K562 (cell line): Measurements from ENCODE around the gene ZNF197. TPM values are rescaled to one million over a fixed set of nuclear protein-coding genes. Genes with fewer than 3 reads are reported as not detected.
"Not testable (repeated sequence)": the region's sequence is repeated elsewhere in the genome, so short reads cannot be mapped to it uniquely, and the experiment has no call there.

Source experiments
- ATAC-seq: fragments of 200-7000 bp; cut with Tn5 transposase; 3 replicates; pipeline ENCODE4 v1.9.1; 2020; ENCODE audit warnings: moderate library complexity
- BruUV-seq: library from RNA; stranded (reverse); fragments of 400-500 nt; replicated peaks from 2 replicates; lab custom pipeline; 2021; lab: Mats Ljungman, UMichigan
- CTCF ChIA-PET: fragments of 300-600 bp; formaldehyde crosslinking; extraction: SDS; loops from one replicate; lab custom pipeline; 2021; ENCODE audit warnings: low intra/inter-chr PET ratio; lab: Yijun Ruan, JAX
- POLR2A ChIA-PET: fragments of 300-600, 350-650 bp; sonication (Branson Sonifier 250); formaldehyde crosslinking; extraction: SDS; loops from one replicate; lab custom pipeline; 2021; ENCODE audit warnings: antibody characterized with exemption, inconsistent platforms; lab: Yijun Ruan, JAX
- DNase-seq, 4 experiments: peaks; one replicate each; pipeline versions ENCODE4 v3.0.0 to v3.0.0-alpha.2; 2011 to 2018; ENCODE audit warnings: low spot score in 3 of 4, mixed read lengths in 3 of 4; ENCODE audit errors: extremely low read depth in 1 of 4
- FAIRE-seq: peaks from 2 replicates; lab custom pipeline; 2011; peaks lifted over from hg19 to GRCh38; lab: Jason Lieb, UNC
- H2AFZ ChIP-seq: 2 replicates; pipeline ENCODE4 v1.6.0; 2011; ENCODE audit warnings: low read depth, low read length, control low read depth, inconsistent platforms
- H3K27ac ChIP-seq: fragments of 200-600 bp; 3 replicates; pipeline ENCODE4 v1.8.0; 2011; ENCODE audit warnings: low read depth, mild to moderate bottlenecking, control low read depth, inconsistent platforms, low read length, moderate library complexity, mixed read lengths; ENCODE audit errors: extremely low read depth
- H3K27me3 ChIP-seq, 2 experiments: fragments of 300-600 bp in 1 of 2; 2 replicates in 1 of 2; 3 replicates in 1 of 2; pipeline versions ENCODE4 v1.6.0 to v1.8.0; 2011; ENCODE audit warnings: inconsistent platforms in 2 of 2, low read length in 2 of 2, mild to moderate bottlenecking in 1 of 2, mixed read lengths in 1 of 2, moderate library complexity in 1 of 2; ENCODE audit not compliant: control insufficient read depth in 2 of 2, insufficient read depth in 2 of 2
- H3K36me3 ChIP-seq: fragments of 300-600 bp; 3 replicates; pipeline ENCODE4 v1.8.0; 2011; ENCODE audit warnings: mild to moderate bottlenecking, low read length, inconsistent platforms; ENCODE audit not compliant: control insufficient read depth, insufficient read depth
- H3K4me1 ChIP-seq, 2 experiments: fragments of 200-600 bp in 1 of 2; replicated peaks in 1 of 2; 2 replicates in 1 of 2; 3 replicates in 1 of 2; pipeline versions ENCODE4 v1.5.1 to v1.8.0; 2011; ENCODE audit warnings: inconsistent platforms in 2 of 2, low read length in 2 of 2, mild to moderate bottlenecking in 1 of 2, mixed read lengths in 1 of 2, moderate library complexity in 1 of 2; ENCODE audit not compliant: control insufficient read depth in 2 of 2, insufficient read depth in 2 of 2
- H3K4me2 ChIP-seq: 2 replicates; pipeline ENCODE4 v1.6.1; 2011; ENCODE audit warnings: low read length, control low read depth, inconsistent platforms, mixed read lengths; ENCODE audit not compliant: insufficient read depth
- H3K4me3 ChIP-seq: fragments of 200-600 bp; sonication (generic), shearing (Covaris generic); 2 replicates; pipeline ENCODE4 v1.5.1; 2016; ENCODE audit warnings: control low read depth, inconsistent platforms
- H3K79me2 ChIP-seq: fragments of 200-600 bp; 3 replicates; pipeline ENCODE4 v1.8.0; 2011; ENCODE audit warnings: low read length, inconsistent platforms; ENCODE audit not compliant: control insufficient read depth, insufficient read depth
- H3K9ac ChIP-seq, 2 experiments: 2 replicates each; pipeline versions ENCODE4 v1.6.0 to v1.6.1; 2011; ENCODE audit warnings: low read depth in 2 of 2, low read length in 2 of 2, control low read depth in 1 of 2, inconsistent platforms in 1 of 2, mild to moderate bottlenecking in 1 of 2, mixed read lengths in 1 of 2; ENCODE audit not compliant: insufficient read depth in 1 of 2
- H3K9me1 ChIP-seq: one replicate; pipeline ENCODE4 v1.6.0; 2011; ENCODE audit warnings: inconsistent platforms, mild to moderate bottlenecking, low read length, moderate library complexity; ENCODE audit not compliant: control insufficient read depth, insufficient read depth
- H3K9me3 ChIP-seq: replicated peaks from 2 replicates; pipeline ENCODE4 v1.5.1; 2011; ENCODE audit warnings: low read depth, low read length, inconsistent platforms; ENCODE audit not compliant: control insufficient read depth, insufficient read depth
- H4K20me1 ChIP-seq: replicated peaks from 2 replicates; pipeline ENCODE4 v1.6.1; 2011; ENCODE audit warnings: low read length, inconsistent platforms, mixed read lengths; ENCODE audit not compliant: control insufficient read depth, insufficient read depth
- WGBS: fragments of 100-300 bp; shearing (Covaris generic); methylation state at CpG from one replicate; pipeline ENCODE4 v1.1.6; 2016; ENCODE audit warnings: low coverage, mixed read lengths; ENCODE audit not compliant: insufficient coverage; ENCODE audit errors: missing lambda C conversion rate; 5-methylcytosine and 5-hydroxymethylcytosine counted together
- in situ Hi-C: fragments of 300-500 bp; cut with MboI; formaldehyde crosslinking; loops from 4 replicates; pipeline ENCODE4 v1.15.0; 2018; ENCODE audit warnings: inconsistent platforms, mixed read lengths
- intact Hi-C: fragments of 100-400 bp; cut with micrococcal nuclease; formaldehyde crosslinking; loops from 2 replicates; pipeline ENCODE4 v1.14.2; 2022
- polyA plus RNA-seq, 8 experiments: library from polyadenylated mRNA; depleted of rRNA in 4 of 8; stranded (reverse) in 5 of 8; unstranded in 3 of 8; fragments of >200 nt; fragmentation: Nextera tagmentation in 2 of 8; fragmentation: Illumina TruSeq in 1 of 8; extraction: Ambion mirVana in 2 of 8; extraction: Trizol in 1 of 8; gene quantifications; 2 replicates each; pipeline versions ENCODE4 v1.2.1 to v1.2.3, GENCODE V29; 2011 to 2014; ENCODE audit warnings: inconsistent platforms in 1 of 8, missing spikeins in 1 of 8
- total RNA-seq, 7 experiments: library from RNA; depleted of rRNA in 6 of 7; stranded (reverse); fragments of >200 nt in 6 of 7; fragmentation: Illumina TruSeq in 2 of 7; extraction: Trizol in 2 of 7; gene quantifications; 2 replicates each; pipeline versions ENCODE4 v1.2.1 to v1.2.3, GENCODE V29; 2011 to 2021; ENCODE audit warnings: low replicate concordance in 1 of 7

Gene ZNF197
- total and polyA plus RNA-seq, 9 of the 15 experiments (the other 6 are each of a cell fraction or from before 2014, with no cell fraction given): 3.5 to 19.1 (median 13.7) TPM

- ATAC-seq, in situ Hi-C loops, FAIRE-seq, intact Hi-C loops, DNase-seq, H3K36me3 ChIP-seq, H2AFZ ChIP-seq, H4K20me1 ChIP-seq, CTCF ChIA-PET, H3K27ac ChIP-seq, H3K4me3 ChIP-seq, H3K9me3 ChIP-seq, H3K9me1 ChIP-seq, H3K9ac ChIP-seq, BruUV-seq, H3K79me2 ChIP-seq, H3K4me2 ChIP-seq, POLR2A ChIA-PET, H3K4me1 ChIP-seq: not testable (repeated sequence)
- peaks cover 18 to 50% of the 10 kb centered on the region in 2 experiments; a peak in 4 of 5 replicates for H3K27me3 ChIP-seq
- 35% methylated on average over 33 of the region's 37 CpGs for WGBS
Observed at GRCh38 chr3:44578924-44579515, 45.8 kb upstream of the ZNF197 start.

DNA sequence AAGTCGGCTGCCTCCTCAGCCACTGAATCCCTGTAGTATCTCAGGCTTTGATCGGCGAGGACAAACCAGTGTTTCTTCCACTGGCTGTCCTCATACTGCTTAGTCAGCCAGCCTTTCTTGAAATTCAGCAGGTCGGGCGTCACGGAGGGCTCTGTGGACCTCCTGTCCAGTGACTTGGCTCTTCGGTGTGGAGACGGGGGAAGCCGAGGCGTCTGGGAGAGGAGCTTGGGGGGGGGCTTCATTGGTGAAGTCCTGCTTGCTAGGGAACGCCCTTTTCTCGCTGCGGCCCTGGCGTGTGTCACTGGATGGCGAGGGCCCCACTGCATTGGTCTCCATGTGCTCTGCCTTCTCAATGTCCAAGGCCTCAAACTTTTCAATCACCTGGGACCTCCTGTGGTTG is 45.1 kb upstream of the ZNF197 start:
- ATAC-seq, H3K4me2 ChIP-seq, in situ Hi-C loops, H2AFZ ChIP-seq, H3K27ac ChIP-seq, POLR2A ChIA-PET, FAIRE-seq, H4K20me1 ChIP-seq, H3K4me1 ChIP-seq, intact Hi-C loops, H3K9me1 ChIP-seq, H3K4me3 ChIP-seq, H3K36me3 ChIP-seq, BruUV-seq, H3K9ac ChIP-seq, CTCF ChIA-PET, DNase-seq, H3K9me3 ChIP-seq, H3K79me2 ChIP-seq: not testable (repeated sequence)
- WGBS: 5% methylated on average over 15 of the region's 15 CpGs
- H3K27me3 ChIP-seq: peaks cover 18 to 55% of the 10 kb centered on the region in 2 experiments; a peak in 4 of 5 replicates

DNA sequence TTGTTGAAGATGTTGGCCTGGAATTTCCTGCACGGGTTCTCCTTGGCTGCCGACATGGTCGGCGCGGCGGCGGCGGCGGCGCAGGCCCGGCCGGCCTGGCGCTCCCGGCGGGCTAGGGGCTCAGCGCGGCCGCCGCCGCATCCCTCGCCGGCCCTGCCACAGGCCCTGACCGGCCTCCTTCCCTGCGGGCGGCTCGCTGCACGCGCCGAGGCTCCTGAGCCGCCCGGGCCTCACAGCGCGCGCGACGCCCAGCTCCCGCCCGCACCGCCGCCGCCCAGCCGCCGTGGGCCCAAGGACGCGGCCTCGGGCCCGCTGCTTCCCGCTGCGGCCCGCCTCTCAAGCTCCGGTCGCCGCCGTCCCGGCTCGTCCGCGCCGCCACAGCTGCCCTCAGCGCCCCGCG is 43.9 kb upstream of the ZNF197 start:
- H3K36me3 ChIP-seq, H3K9me3 ChIP-seq, BruUV-seq, H3K9me1 ChIP-seq, DNase-seq, in situ Hi-C loops, intact Hi-C loops, H3K9ac ChIP-seq, H3K4me2 ChIP-seq, H3K4me3 ChIP-seq, H2AFZ ChIP-seq, POLR2A ChIA-PET, ATAC-seq, H3K79me2 ChIP-seq, H3K27ac ChIP-seq, CTCF ChIA-PET, H4K20me1 ChIP-seq, FAIRE-seq: not testable (repeated sequence)
- peaks cover 0 to 10% of the 10 kb centered on the region in 2 experiments; a peak in 2 of 5 replicates for H3K4me1 ChIP-seq
- WGBS: 31% methylated on average over 41 of the region's 62 CpGs
- H3K27me3 ChIP-seq: peaks cover 18 to 62% of the 10 kb centered on the region in 2 experiments
